GM12874 (cell line): Measurements from ENCODE around the gene A3GALT2.

Source experiments
- CTCF ChIP-seq: IDR thresholded peaks from 2 replicates; pipeline ENCODE4 v1.5.1; 2011; ENCODE audit warnings: low read depth, mild to moderate bottlenecking, control low read depth, low read length, moderate library complexity; ENCODE audit not compliant: insufficient read depth

The A3GALT2 gene

GRCh38 chr1:33337441-33337840, 16.5 kb upstream of the A3GALT2 start:
- no peak for TF ChIP-seq CTCF

- TF ChIP-seq CTCF = no peak
These were observed 15.7 kb upstream of the A3GALT2 start for GRCh38 chr1:33336580-33336979.

GRCh38 chr1:33335020-33335419, 14.1 kb upstream of the A3GALT2 start:
- TF ChIP-seq CTCF = no peak

- no peak for TF ChIP-seq CTCF
These were observed 13.2 kb upstream of the A3GALT2 start for GRCh38 chr1:33334081-33334552.

GRCh38 chr1:33332881-33333280, 12.0 kb upstream of the A3GALT2 start:
- no peak for TF ChIP-seq CTCF

GRCh38 chr1:33332357-33332789, 11.5 kb upstream of the A3GALT2 start:
- no peak for TF ChIP-seq CTCF

- no peak for TF ChIP-seq CTCF
These were observed 10.8 kb upstream of the A3GALT2 start for GRCh38 chr1:33331444-33332356.
